GM18907 (cell line): ENCODE measurements around the gene MS4A18.

Experiments
- ATAC-seq: cut with Tn5 transposase; IDR thresholded peaks from one replicate; pipeline ENCODE4 v1.9.1; 2021; ENCODE audit warnings: mild to moderate bottlenecking, moderate library complexity; ENCODE audit not compliant: unreplicated experiment

MS4A18 gene

DNA sequence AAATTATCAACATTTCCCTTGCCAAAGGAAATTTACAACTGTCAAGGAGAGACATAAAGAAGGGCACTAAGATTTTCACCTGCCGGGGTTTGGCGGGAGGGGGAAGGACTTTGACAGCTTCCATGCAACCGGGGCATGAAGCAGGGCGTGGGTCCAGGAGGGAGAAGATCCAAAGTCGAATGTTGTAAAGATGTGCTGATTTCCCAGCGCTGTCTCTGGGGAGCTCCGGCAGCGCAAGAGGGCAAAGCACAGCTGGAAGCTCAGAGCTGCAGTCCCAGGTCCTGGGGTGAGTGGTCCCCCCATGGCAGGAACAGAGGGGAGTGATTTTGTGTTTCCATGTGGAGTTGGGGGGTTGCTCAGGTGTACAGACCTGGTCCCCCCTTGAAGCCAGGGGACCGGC is 60.6 kb downstream of the MS4A18 start, which contains the start of gene MS4A10:
Gene MS4A10 (plus strand): TSS at position 198 of the 400 bp plus-strand sequence. CDS start 5,003 bp downstream, outside the sequence.
- no peak for ATAC-seq

DNA sequence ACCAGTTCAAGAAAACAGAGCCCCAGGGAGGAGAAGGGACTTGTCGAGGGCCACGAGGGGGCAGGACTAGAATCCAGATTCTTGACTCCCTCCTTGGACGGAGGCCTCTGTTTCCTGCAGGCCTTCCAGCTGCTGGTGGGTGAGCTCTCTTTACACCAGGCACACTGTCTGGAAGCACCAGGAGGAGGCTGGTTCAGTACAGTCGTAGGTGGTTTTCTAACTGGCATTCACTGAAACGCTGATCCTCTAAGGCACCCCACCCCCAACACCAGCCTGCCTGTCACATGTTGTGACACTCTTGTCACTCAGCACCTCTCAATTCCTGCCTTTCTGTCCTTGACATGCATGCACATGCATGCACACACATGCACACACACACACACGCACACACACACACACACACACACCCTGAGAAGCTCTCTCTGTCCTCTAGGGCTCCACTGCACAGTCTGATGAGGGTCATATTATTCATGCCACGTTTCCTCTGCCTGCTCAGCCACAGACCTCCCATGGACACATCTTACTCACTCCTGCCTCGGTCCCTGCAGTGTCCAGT is 61.4 kb downstream of the MS4A18 start:
- no peak for ATAC-seq

DNA sequence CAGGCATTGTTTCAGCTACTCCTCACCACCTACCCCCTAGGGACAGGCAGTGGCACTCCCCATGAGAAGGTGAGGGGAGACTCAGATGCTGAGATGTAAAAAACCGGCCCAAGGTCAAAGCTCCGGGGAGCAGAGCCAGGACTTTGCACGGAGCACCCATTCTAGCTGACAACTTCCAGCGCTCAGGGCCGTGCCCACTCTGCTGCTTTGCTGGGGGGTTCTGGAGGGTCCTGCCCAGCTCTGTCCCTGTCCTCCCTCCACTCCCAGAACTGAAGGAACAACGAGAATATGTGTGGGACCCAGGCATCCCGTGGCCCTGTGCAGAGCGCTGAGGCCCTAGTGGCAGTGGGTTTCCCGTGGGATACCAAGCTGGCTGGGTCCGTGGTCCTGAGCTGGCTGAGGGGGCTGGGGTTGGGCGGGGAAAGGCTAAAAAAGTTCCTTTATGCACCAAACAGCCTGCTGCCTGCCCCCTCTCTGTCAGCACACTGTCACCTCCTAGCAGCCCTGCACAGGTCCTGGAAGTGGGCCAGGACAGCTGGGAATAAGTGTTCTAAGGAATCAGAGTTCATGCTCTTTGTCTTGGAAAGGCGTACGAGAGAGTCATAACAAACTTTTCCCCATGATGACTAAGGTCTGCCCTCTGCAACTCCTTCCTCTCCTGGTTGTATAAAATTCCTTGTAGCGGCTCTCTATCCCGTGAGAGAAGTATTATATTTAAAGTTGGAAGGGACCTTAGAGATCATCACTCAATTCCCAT is 62.5 kb downstream of the MS4A18 start:
- no peak for ATAC-seq

DNA sequence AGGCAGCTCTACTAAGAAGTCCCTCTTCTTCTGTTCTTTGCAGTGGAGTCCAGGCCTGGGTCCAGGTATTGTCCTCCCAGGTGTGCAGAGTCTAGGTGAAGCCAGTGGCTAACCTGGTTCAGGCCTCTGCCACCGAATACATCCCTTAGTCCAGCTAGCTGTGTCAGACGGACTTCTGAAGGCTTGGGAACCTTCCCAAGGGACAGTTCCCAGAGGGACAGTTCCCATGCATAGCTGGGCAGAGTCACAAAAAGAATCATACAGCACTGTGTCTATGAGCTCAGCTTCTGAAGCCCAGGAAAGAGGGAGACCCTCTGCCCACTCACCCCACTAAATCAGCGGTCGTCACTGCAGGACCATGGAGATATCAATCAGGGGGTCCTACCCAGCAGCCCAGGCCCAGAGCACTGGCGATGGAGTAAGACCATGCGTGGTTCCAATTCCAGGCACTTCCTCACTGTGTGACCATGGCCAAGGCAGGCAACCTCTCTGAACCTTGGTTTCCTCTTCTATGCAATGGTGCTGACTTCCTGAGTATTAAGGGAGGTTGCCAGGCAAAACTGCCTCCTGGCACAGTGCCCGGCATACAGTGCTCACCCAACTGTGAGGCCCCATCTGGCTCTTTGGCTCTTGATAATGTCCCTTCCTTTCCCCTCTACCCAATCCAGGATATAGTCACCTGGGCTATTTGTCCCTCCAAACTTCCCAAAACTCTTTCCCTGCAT is 64.0 kb downstream of the MS4A18 start:
- ATAC-seq = no peak

- no peak for ATAC-seq
Observed at GRCh38 chr11:60790726-60791125, 66.2 kb downstream of the MS4A18 start.

DNA sequence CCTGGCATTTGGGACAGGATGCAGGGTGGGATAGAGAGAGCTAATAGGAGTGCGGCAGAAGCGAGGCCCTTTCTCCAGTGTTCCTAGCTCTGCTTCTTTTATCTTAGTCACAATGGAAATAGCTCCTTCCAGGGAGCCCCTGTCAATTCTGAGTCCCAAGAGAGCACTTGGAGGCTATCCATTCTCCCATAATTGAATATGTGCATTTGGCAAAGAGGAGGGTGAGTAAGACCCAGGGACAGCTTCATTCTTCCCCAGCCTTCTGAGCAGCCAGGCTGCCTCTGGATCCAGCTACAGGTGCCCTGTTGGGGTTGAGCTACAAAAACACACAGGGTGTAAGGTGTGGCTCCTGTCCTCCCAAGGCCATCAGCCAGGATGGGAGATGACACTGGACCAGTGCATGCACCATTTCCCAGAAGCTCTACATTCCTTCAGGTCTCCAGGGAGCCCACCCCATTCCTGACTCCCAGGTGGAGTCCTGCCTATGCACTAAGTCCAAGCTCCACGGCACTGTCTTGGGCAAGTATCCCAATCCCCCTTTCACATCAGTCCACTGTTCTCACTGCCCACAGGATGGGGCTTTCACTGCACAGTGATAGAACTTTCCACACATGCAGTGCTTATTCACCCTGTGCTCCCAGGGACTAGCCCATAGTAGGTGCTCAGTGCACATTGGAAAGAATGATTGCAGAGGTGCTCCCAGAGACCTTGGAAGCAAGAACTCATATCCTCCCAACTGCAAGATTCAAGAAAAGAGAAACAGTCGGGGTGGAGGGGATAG is 66.8 kb downstream of the MS4A18 start:
- ATAC-seq = no peak

- no peak for ATAC-seq
Observed at GRCh38 chr11:60792521-60792920, 68.0 kb downstream of the MS4A18 start.
